TTC549 (cell line): Measurements from ENCODE around the gene HPS1.

Source experiments
- FAIRE-seq: peaks from 2 replicates; lab custom pipeline; 2012; peaks lifted over from hg19 to GRCh38; lab: Jason Lieb, UNC

Gene HPS1

GRCh38 chr10:98446661-98447221 is at the start of gene HPS1:
Gene HPS1 (minus strand): TSS chr10:98446935. CDS start chr10:98443240, 3,695 bp downstream.
- no peak for FAIRE-seq

- FAIRE-seq = no peak
Observed at GRCh38 chr10:98492763-98493162, 46.0 kb upstream of the HPS1 start.

- no peak for FAIRE-seq
Observed at GRCh38 chr10:98489561-98490481, 43.1 kb upstream of the HPS1 start.

- FAIRE-seq = no peak
Observed at GRCh38 chr10:98488669-98489430, 42.1 kb upstream of the HPS1 start.

GRCh38 chr10:98487649-98488048 is 40.9 kb upstream of the HPS1 start:
- no peak for FAIRE-seq

GRCh38 chr10:98486421-98486820 is 39.7 kb upstream of the HPS1 start:
- no peak for FAIRE-seq

GRCh38 chr10:98485959-98486358 is 39.2 kb upstream of the HPS1 start:
- no peak for FAIRE-seq

GRCh38 chr10:98483658-98484057 is 36.9 kb upstream of the HPS1 start:
- FAIRE-seq = no peak

GRCh38 chr10:98482096-98482495 is 35.4 kb upstream of the HPS1 start:
- FAIRE-seq = no peak

- no peak for FAIRE-seq
Observed at GRCh38 chr10:98481404-98481945, 34.7 kb upstream of the HPS1 start.

- FAIRE-seq = no peak
Observed at GRCh38 chr10:98478430-98479222, 31.9 kb upstream of the HPS1 start.

GRCh38 chr10:98477861-98478260 is 31.1 kb upstream of the HPS1 start:
- FAIRE-seq = no peak

GRCh38 chr10:98474628-98475027 is 27.9 kb upstream of the HPS1 start:
- no peak for FAIRE-seq

GRCh38 chr10:98472196-98472595 is 25.5 kb upstream of the HPS1 start:
- FAIRE-seq = no peak

GRCh38 chr10:98470850-98471249 is 24.1 kb upstream of the HPS1 start:
- no peak for FAIRE-seq

GRCh38 chr10:98469001-98469931 is 22.5 kb upstream of the HPS1 start:
- no peak for FAIRE-seq

GRCh38 chr10:98467506-98468318 is 21.0 kb upstream of the HPS1 start:
- no peak for FAIRE-seq

GRCh38 chr10:98466861-98467505 is 20.2 kb upstream of the HPS1 start:
- FAIRE-seq = no peak

- FAIRE-seq = no peak
Observed at GRCh38 chr10:98465866-98466265, 19.1 kb upstream of the HPS1 start.
